Gastroesophageal sphincter (tissue), 4 donors: Measurements from ENCODE around the gene TANC1. TPM values are rescaled to one million over a fixed set of nuclear protein-coding genes. Genes with fewer than 3 reads are reported as not detected.
"Not testable (repeated sequence)": the region's sequence is repeated elsewhere in the genome, so short reads cannot be mapped to it uniquely, and the experiment has no call there.

Experiments
- ATAC-seq: fragments of 150-250 bp; one replicate; pipeline ENCODE4 v1.9.1; 2016; ENCODE audit warnings: mild to moderate bottlenecking, moderate library complexity
- H3K27ac ChIP-seq, 4 donors: fragments of 200-600 bp; sonication (generic) in 3 of 4; 1 replicate in 3 of 4; 2 replicates in 1 of 4; pipeline ENCODE4 v1.5.1; 2016 to 2019
- H3K27me3 ChIP-seq: fragments of 200-600 bp; sonication (generic); one replicate; pipeline ENCODE4 v1.5.1; 2019
- H3K36me3 ChIP-seq, 2 donors: fragments of 200-600 bp; sonication (generic); one replicate each; pipeline ENCODE4 v1.5.1; 2019; ENCODE audit warnings: control low read depth in 1 of 2
- H3K4me1 ChIP-seq, 3 donors: fragments of 200-600 bp; sonication (generic); 1 replicate in 2 of 3; 2 replicates in 1 of 3; pipeline ENCODE4 v1.5.1; 2016 to 2019; ENCODE audit warnings: control low read depth in 2 of 3
- H3K4me3 ChIP-seq, 2 donors: fragments of 200-600 bp; sonication (generic); one replicate each; pipeline ENCODE4 v1.5.1; 2019; ENCODE audit warnings: mild to moderate bottlenecking in 1 of 2, moderate library complexity in 1 of 2
- H3K9me3 ChIP-seq, 3 donors: fragments of 200-600 bp; sonication (generic); one replicate each; pipeline ENCODE4 v1.5.1; 2017 to 2019; ENCODE audit warnings: control low read depth in 2 of 3
- EP300 ChIP-seq: sonication (generic); formaldehyde crosslinking; IDR thresholded peaks from one replicate; pipeline ENCODE4 v1.6.1; 2017; ENCODE audit warnings: antibody characterized with exemption, mild to moderate bottlenecking
- POLR2A ChIP-seq, 2 donors: fragments of 450-650 bp; IDR thresholded peaks; one replicate each; pipeline ENCODE4 v1.6.1; 2017; ENCODE audit warnings: antibody characterized with exemption in 2 of 2, mild to moderate bottlenecking in 2 of 2, moderate library complexity in 1 of 2
- POLR2AphosphoS5 ChIP-seq: sonication (generic); formaldehyde crosslinking; IDR thresholded peaks from one replicate; pipeline ENCODE4 v1.6.1; 2017; ENCODE audit warnings: antibody characterized with exemption
- WGBS, 2 donors: methylation state at CpG; one replicate each; pipeline ENCODE4 v1.1.5; 2018; ENCODE audit warnings: low coverage in 1 of 2; 5-methylcytosine and 5-hydroxymethylcytosine counted together
- total RNA-seq, 4 donors: library from RNA; depleted of rRNA; stranded (reverse); fragments of >200 nt; gene quantifications; one replicate each; pipeline ENCODE4 v1.1.0, GENCODE V29; 2016
- TF ChIP-seq, protein P1 (sequence below), 4 experiments: fragments of 200-600 bp in 2 of 4; fragments of 450-650 bp in 2 of 4; sonication (generic) in 1 of 4; IDR thresholded peaks; one replicate each; pipeline ENCODE4 v1.5.1; 2017 to 2019; ENCODE audit warnings: antibody characterized with exemption in 4 of 4, mild to moderate bottlenecking in 2 of 4, moderate library complexity in 2 of 4

TANC1 gene
- total RNA-seq, 4 donors from 2014 or later: 37.4 to 66.5 (median 46.0) TPM

DNA sequence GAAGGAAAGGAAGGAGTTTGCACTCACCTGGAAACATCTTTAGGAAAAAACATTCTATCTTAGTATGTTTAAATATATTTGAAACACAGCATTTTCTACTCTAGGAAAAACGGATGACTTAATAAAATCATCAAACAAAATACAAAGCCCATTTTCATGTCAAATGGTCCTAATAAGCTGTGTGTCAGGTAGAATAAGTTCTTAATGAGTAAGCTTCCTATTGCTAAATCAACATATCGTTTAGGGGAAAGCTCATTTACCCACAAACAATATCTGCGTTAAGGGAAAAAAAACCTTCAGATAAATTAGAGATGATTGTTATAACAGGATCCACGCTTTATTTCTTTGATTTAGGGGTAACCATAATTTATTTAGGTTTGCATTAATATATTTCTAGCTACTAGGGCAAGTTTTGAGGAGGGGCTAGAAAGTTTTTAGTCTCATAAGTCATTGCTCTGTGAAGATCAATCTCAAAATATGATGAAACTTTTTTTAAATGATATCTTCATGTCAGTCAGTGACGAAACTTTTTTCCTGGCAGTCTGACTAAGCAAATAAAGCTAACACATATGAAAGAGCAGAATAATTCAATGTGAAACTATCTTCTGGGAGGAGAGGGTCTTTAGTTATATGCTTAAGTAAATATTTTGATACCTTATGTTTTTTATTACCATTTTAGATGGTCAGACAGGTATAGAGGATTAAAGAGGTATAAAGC, 170.9 kb downstream of the TANC1 start:
- no peak overlapping the region for H3K27ac ChIP-seq
- H3K4me1 ChIP-seq: peaks cover 10 to 47% (median 13%) of the 10 kb centered on the region in 3 donors
- TF ChIP-seq, protein P1, sequence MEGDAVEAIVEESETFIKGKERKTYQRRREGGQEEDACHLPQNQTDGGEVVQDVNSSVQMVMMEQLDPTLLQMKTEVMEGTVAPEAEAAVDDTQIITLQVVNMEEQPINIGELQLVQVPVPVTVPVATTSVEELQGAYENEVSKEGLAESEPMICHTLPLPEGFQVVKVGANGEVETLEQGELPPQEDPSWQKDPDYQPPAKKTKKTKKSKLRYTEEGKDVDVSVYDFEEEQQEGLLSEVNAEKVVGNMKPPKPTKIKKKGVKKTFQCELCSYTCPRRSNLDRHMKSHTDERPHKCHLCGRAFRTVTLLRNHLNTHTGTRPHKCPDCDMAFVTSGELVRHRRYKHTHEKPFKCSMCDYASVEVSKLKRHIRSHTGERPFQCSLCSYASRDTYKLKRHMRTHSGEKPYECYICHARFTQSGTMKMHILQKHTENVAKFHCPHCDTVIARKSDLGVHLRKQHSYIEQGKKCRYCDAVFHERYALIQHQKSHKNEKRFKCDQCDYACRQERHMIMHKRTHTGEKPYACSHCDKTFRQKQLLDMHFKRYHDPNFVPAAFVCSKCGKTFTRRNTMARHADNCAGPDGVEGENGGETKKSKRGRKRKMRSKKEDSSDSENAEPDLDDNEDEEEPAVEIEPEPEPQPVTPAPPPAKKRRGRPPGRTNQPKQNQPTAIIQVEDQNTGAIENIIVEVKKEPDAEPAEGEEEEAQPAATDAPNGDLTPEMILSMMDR (IDR thresholded peaks at IDR 0.05): no peak
- no peak for TF ChIP-seq EP300
- TF ChIP-seq POLR2A (IDR thresholded peaks at IDR 0.05): no peak
- H3K4me3 ChIP-seq: no peak overlapping the region
- H3K36me3 ChIP-seq: no peaks in the 10 kb centered on the region
- no peak for ATAC-seq
- no peaks in the 10 kb centered on the region for H3K27me3 ChIP-seq
- H3K9me3 ChIP-seq: no peaks in the 10 kb centered on the region
- 78 to 79% methylated on average over 5 of the region's 5 CpGs for WGBS, 2 donors

DNA sequence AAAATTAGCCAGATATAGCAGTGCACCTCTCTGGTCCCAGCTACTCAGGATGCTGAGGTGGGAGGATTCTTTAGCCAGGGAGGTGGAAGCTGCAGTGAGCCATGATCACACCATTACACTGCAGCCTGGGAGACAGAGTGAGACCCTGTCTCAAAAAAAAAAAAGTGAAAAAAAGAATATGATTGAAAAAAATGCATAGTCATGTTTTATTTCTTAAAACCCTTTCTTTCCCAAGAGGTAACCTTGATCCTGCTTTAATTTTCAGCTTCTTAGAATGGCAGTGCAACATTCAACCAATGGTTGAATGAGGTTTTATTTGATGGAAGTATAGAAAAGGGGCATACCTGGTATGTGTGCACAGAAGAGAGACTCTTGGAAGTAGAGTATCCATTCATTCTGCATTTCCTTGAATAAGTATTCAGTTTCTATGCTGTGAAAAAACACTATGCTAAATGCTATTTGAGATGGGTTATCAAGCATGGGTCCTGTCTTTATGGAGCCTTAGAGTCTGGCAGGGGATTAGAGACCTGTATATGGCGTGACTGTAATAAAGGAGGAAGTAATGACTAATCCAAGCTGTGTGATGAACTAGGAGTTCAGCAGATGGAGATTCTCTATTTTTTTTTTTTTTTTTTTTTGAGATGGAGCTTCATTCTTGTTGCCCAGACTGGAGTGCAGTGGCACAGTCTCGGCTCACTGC, 171.8 kb downstream of the TANC1 start:
- Histone ChIP-seq H3K27ac (no peak overlapping the region), H3K36me3 (no peaks in the 10 kb centered on the region), H3K4me3 (no peak overlapping the region), H3K27me3 (no peaks in the 10 kb centered on the region), H3K9me3 (no peaks in the 10 kb centered on the region), H3K4me1 (peaks cover 10 to 39% (median 10%) of the 10 kb centered on the region in 3 donors)
- no peak for ATAC-seq
- 79 to 90% methylated on average over 1 of the region's 2 CpGs for WGBS, 2 donors
- TF ChIP-seq POLR2AphosphoS5 (no peak), POLR2A (IDR thresholded peaks at IDR 0.05) (no peak), EP300 (no peak)
- TF ChIP-seq, protein P1 (IDR thresholded peaks at IDR 0.05): no peak

DNA sequence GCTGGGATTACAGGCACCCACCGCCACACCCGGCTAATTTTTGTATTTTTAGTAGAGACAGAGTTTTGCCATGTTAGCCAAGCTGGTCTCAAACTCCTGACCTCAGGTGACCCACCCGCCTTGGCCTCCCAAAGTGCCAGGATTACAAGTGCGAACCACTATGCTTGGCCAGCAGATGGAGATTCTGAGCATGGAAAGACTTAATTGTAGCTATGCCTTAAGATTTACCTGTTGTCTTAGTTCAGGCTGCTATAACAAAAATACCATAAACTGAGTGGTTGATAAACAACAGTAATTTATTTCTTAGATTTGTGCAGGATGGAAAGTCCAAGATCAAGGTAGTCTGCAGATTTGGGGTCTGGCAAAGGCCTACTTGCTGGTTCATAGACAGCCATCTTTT, 172.4 kb downstream of the TANC1 start:
- H3K27me3 ChIP-seq, H3K27ac ChIP-seq, H3K36me3 ChIP-seq, H3K9me3 ChIP-seq, ATAC-seq, H3K4me3 ChIP-seq: not testable (repeated sequence)
- H3K4me1 ChIP-seq: peaks cover 4 to 33% (median 8%) of the 10 kb centered on the region in 3 donors
- WGBS, 2 donors: 100% methylated on average over 1 of the region's 4 CpGs; no CpG with 5 or more reads in 1 of the 2 donors

DNA sequence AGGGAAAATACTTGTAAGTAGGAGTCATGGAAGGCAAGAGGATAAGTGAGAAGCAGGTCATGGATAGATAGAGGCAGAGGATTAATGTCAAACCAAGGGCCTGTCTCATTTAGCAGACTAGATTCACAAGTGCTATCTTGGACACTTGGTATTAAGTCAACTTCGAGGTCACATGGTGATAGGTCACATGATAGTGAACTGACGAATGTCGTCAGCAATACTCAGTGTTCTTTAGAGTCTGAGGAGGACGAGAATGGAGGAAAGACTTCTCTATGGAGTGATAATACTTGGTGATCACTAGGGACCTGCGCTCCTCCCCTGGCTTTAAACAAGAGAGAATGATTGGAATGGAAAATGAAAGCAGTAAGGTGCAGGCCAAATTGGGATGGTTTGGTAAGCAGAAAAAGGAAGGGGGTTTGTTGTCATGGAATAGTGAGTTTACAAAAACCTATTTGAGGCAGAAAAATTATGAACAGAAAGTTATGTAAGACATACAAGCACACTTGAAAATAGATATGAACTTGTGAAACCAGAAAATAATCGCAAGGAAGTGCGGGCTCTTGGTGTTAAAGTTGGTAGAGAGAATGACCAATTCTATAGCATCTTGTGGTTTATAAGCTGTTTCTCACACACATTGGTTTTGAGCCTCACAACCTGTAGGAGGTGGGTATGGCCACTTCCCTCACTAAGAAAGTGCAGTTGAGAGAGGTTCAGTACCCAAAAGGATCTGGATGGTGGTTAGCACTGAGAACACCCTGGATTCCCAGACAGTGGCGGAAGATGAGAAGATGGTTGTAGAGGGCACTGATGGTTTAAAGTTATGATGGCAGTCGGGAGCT, 176.6 kb downstream of the TANC1 start:
- no peak for TF ChIP-seq EP300
- TF ChIP-seq, protein P1 (IDR thresholded peaks at IDR 0.05): no peak
- no peak for TF ChIP-seq POLR2A (IDR thresholded peaks at IDR 0.05)
- no peak for TF ChIP-seq POLR2AphosphoS5

DNA sequence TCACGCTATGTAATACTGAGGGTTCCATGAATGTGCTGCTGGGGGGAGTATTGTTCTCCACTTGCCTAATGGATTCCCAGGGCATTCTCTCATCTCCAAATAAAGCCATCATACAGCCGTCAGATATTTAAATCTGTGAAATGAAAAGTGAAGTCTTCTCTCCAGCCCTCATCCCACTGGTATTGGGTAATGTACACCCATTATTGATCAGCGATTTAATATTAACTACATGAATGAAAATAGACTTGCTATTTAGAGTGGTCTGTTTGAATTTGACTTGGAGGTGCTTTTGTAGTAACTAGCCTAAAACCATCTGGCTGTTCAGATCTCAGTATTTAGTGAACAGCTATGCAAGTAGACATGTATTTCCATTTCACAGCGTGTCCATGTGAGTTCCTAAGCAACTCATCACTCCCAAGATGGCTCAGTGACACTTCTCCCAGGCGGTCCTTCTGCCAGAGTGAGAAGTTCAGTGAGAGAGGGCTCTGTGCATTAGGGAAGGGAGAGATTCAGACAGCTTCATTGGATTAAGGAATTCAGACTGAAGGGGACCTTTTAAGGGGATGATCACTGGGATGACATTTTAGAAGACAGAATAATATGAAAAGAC, 177.4 kb downstream of the TANC1 start:
- 91 to 94% methylated on average over 5 of the region's 5 CpGs for WGBS, 2 donors
- Histone ChIP-seq H3K4me3 (no peak overlapping the region), H3K4me1 (peaks cover 0 to 28% (median 3%) of the 10 kb centered on the region in 3 donors), H3K27me3 (no peaks in the 10 kb centered on the region), H3K9me3 (no peaks in the 10 kb centered on the region), H3K36me3 (peaks cover 0 to 6% of the 10 kb centered on the region in 2 donors), H3K27ac (no peak overlapping the region)
- TF ChIP-seq EP300: no peak
- TF ChIP-seq POLR2A (IDR thresholded peaks at IDR 0.05): no peak
- no peak for TF ChIP-seq POLR2AphosphoS5
- TF ChIP-seq, protein P1 (IDR thresholded peaks at IDR 0.05): no peak
- no peak for ATAC-seq

More for the DNA sequence above, 176.6 kb downstream of the TANC1 start:
- WGBS, 2 donors: 89 to 93% methylated on average over 7 to 9 of the region's 9 CpGs
- H3K27ac ChIP-seq: no peak overlapping the region
- peaks cover 0 to 19% (median 0%) of the 10 kb centered on the region in 3 donors for H3K4me1 ChIP-seq
- H3K27me3 ChIP-seq: no peaks in the 10 kb centered on the region
- no peaks in the 10 kb centered on the region for H3K36me3 ChIP-seq
- no peaks in the 10 kb centered on the region for H3K9me3 ChIP-seq
- ATAC-seq: no peak
- no peak overlapping the region for H3K4me3 ChIP-seq
